Ishikawa (cell line): ENCODE measurements around the gene SLC52A3.

ENCODE experiments used
- CEBPB ChIP-seq: IDR thresholded peaks from 2 replicates; pipeline ENCODE4 v1.6.1; 2012
- CREB1 ChIP-seq: IDR thresholded peaks from 2 replicates; pipeline ENCODE4 v1.6.1; 2012; ENCODE audit warnings: low read depth
- EGR1 ChIP-seq: IDR thresholded peaks from 2 replicates; pipeline ENCODE4 v1.6.1; 2012
- EP300 ChIP-seq: IDR thresholded peaks from 2 replicates; pipeline ENCODE4 v1.6.1; 2012; ENCODE audit warnings: borderline replicate concordance
- FOXM1 ChIP-seq: IDR thresholded peaks from 2 replicates; pipeline ENCODE4 v1.6.1; 2012; ENCODE audit warnings: low read depth, borderline replicate concordance
- MAX ChIP-seq: IDR thresholded peaks from 2 replicates; pipeline ENCODE4 v1.6.1; 2012
- NFIC ChIP-seq: IDR thresholded peaks from 2 replicates; pipeline ENCODE4 v1.6.1; 2012
- RAD21 ChIP-seq: IDR thresholded peaks from 2 replicates; pipeline ENCODE4 v1.6.1; 2012; ENCODE audit warnings: low read depth
- REST ChIP-seq: IDR thresholded peaks from 2 replicates; pipeline ENCODE4 v1.6.1; 2012; ENCODE audit warnings: low read depth, mild to moderate bottlenecking
- TAF1 ChIP-seq: IDR thresholded peaks from 2 replicates; pipeline ENCODE4 v1.6.1; 2012; ENCODE audit warnings: low read depth, mild to moderate bottlenecking
- TCF12 ChIP-seq: IDR thresholded peaks from 2 replicates; pipeline ENCODE4 v1.6.1; 2012; ENCODE audit warnings: low read depth
- TEAD4 ChIP-seq: IDR thresholded peaks from 2 replicates; pipeline ENCODE4 v1.6.1; 2012
- USF1 ChIP-seq: IDR thresholded peaks from 2 replicates; pipeline ENCODE4 v1.6.1; 2012
- YY1 ChIP-seq: IDR thresholded peaks from 2 replicates; pipeline ENCODE4 v1.6.1; 2012; ENCODE audit warnings: low read depth
- ZBTB7A ChIP-seq: IDR thresholded peaks from 2 replicates; pipeline ENCODE4 v1.6.1; 2012; ENCODE audit warnings: low read depth

Gene SLC52A3

GRCh38 chr20:721876-722275 is 46.4 kb downstream of the SLC52A3 start:
- TF ChIP-seq TEAD4 (no peak), TCF12 (no peak), FOXM1 (no peak), NFIC (no peak), EGR1 (no peak), MAX (no peak), USF1 (no peak), RAD21 (no peak), CREB1 (no peak), TAF1 (no peak), ZBTB7A (no peak), YY1 (no peak)

- no peak for TF ChIP-seq TEAD4
- TF ChIP-seq CREB1, result no peak
- TF ChIP-seq MAX, result no peak
- TF ChIP-seq CEBPB, result no peak
- TF ChIP-seq USF1, result no peak
- no peak for TF ChIP-seq FOXM1
- no peak for TF ChIP-seq NFIC
- no peak for TF ChIP-seq YY1
- no peak for TF ChIP-seq TAF1
- no peak for TF ChIP-seq RAD21
- TF ChIP-seq ZBTB7A, result no peak
- TF ChIP-seq REST, result no peak
Observed at GRCh38 chr20:719816-720215, 48.5 kb downstream of the SLC52A3 start.

GRCh38 chr20:719068-719467 is 49.2 kb downstream of the SLC52A3 start:
- TF ChIP-seq ZBTB7A (no peak), USF1 (no peak)

GRCh38 chr20:717832-718231 is 50.5 kb downstream of the SLC52A3 start:
- no peak for TF ChIP-seq FOXM1
- TF ChIP-seq CEBPB, result no peak
- TF ChIP-seq RAD21, result no peak
- no peak for TF ChIP-seq YY1
- TF ChIP-seq TAF1, result no peak
- TF ChIP-seq MAX, result no peak
- TF ChIP-seq CREB1, result no peak

- TF ChIP-seq ZBTB7A, result no peak
- TF ChIP-seq TCF12, result no peak
Observed at GRCh38 chr20:717271-717670, 51.0 kb downstream of the SLC52A3 start.

- no peak for TF ChIP-seq USF1
- no peak for TF ChIP-seq MAX
- no peak for TF ChIP-seq RAD21
- no peak for TF ChIP-seq REST
- no peak for TF ChIP-seq FOXM1
- TF ChIP-seq YY1, result no peak
- TF ChIP-seq TAF1, result no peak
- TF ChIP-seq NFIC, result no peak
- TF ChIP-seq TCF12, result no peak
- no peak for TF ChIP-seq EGR1
- TF ChIP-seq CREB1, result no peak
- no peak for TF ChIP-seq TEAD4
- no peak for TF ChIP-seq CEBPB
- no peak for TF ChIP-seq EP300
- no peak for TF ChIP-seq ZBTB7A
Observed at GRCh38 chr20:714453-714852, 53.8 kb downstream of the SLC52A3 start.
